Left hindlimb (tissue), 1 donor: ENCODE data around the gene ATP10B.

Experiments
- DNase-seq: peaks from one replicate; pipeline ENCODE4 v3.0.0-alpha.2; 2018

The ATP10B gene

DNA sequence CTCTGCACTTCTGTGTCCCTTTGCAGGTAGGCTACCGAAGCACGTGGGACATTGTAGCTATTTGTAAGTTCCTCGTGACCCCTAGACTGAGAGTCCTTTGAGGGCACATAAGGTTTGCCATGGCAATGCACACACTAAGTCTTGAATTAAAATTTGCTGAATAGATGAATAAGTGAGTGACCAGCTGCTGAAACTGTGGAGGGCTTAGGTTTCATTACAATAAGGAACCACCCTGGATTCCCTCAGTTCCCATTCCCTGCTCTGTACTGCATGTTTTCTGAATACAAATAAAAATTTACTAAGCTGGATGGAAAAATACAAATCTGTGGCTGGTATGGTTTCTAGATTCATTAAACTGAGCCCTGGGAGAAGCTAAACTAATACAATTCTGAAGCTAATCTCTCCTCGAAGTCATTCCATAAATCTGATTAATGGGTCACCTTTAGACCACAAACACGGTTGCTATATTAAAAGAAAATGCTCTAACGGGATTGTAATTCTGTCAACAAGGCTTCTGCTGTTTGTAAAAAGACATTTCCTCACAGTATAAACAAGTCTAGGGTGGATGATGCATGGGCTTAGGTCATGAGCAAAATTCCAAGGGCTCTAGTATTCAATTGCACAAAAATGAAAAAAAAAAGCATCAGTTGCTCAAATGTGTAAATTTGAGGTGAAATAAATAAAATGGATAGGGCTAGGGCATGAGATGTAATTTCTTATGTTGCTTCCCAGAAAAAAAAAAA, 172.3 kb downstream of the ATP10B start:
- DNase-seq: no peak

- DNase-seq: no peak
Measured at GRCh38 chr5:160675988-160676387, 176.0 kb downstream of the ATP10B start.

- DNase-seq: no peak
Measured at GRCh38 chr5:160674901-160675300, 177.1 kb downstream of the ATP10B start.

- no peak for DNase-seq
Measured at GRCh38 chr5:160672521-160672920, 179.5 kb downstream of the ATP10B start.

DNA sequence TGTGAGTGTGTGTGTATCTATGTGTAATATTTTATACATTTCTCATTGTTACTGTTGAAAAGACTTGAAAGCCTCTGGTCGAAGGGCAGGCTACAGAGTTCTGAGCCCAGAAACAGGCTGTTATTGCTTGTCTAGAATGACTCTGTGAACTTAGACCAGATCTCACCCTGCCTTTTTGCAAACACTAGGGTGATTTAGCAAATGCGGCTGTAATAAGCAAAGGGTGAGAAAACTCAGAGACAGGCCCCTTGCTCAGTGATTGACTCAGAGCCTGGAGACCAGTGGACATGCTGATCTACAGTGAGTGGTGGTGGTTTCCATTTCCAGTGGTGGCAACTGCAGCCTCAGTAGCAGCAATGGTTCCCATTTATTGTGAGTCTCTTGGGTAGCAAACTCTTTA, 183.7 kb downstream of the ATP10B start:
- no peak for DNase-seq

DNA sequence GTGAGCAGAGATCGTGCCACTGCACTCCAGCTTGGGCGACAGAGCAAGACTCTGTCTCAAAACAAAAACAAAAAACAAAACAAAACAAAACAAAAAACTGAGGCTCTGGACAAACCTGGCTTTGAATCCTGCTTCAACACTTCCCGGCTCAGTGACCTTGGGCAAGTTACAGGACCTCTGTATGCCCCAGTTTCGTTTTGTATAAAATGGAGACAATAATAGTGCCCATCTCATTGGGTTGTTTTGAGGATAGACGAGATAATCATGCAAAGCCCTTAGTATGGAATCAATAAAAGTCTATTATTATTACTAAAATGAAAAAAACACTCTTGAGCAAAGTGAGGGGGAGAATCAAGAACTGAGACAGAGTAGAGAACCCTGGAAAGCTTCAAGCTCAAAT, 184.9 kb downstream of the ATP10B start:
- DNase-seq: no peak

DNA sequence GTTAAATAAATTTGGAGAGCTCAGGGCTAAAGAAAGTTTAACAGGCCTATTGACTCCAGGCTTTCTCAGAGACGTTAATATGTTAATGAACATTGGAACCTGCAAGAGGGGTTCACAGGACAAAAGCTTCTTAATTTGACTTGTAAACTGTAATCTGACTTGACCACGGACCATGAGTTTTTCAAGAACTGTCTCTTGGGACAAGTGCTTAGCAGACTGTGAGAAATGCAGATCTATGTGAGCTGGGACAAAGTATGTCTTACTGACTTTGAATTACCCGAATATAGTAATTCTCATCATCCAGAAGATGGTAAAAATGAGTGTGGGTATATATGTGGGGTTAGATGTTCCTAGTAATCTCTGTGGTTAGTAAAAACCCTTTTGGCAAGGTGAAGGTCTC, 186.6 kb downstream of the ATP10B start:
- DNase-seq: no peak

DNA sequence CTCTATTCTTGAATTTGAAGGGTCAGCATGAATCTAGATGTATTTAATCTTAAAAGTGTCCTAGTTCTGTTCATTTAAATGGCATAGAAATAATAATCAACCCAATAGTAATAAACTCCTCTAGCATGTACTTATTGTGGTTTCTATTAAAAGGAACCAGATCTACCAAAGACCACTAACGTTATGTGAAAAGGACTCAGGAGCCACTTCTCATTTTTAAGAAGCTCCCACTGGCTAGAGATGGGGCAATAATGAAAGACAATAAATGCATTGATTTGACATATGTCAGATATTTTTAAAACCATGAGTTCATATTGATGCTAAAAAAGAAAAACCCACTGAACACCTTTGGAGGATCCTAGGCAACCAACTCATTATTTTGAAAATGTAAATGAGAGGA, 191.9 kb downstream of the ATP10B start:
- DNase-seq: no peak

DNA sequence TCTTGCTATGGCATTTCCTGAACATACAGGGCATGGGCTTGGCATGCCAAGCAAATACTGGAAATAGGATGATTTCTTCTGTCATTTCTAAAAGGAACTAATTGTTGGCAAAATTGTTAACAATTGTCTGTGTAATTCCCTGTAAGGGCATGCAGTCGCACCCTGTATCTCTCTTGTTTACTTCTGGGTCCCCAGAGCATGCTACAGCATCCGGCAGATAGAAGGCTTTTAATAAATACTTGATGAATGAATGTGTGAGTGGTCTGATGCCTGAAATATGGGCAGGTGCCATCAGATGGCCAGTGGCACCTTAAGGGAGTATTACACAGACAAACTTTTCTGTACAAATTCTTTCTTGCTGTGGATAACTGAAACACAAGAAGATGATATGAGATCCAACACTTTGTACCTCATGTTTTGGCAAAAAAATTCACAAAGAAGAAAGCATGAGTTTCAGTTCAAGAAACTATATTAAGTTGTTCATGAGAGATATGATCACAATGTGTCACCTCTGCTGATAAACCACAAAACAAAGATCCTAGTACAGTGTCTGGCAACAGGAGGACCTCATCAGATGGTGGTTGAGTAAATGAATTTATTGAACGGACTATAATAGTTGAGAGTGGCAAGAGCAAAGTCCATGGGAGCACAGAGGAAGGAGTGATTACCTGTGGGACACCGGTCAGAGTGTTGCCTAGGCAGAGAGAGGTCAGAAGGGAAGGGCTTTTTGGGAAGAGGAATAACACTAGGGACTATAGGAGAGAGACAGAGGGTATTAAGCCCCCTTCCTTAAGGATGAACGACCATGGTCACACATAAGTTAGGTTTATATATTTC, 194.2 kb downstream of the ATP10B start:
- no peak for DNase-seq

DNA sequence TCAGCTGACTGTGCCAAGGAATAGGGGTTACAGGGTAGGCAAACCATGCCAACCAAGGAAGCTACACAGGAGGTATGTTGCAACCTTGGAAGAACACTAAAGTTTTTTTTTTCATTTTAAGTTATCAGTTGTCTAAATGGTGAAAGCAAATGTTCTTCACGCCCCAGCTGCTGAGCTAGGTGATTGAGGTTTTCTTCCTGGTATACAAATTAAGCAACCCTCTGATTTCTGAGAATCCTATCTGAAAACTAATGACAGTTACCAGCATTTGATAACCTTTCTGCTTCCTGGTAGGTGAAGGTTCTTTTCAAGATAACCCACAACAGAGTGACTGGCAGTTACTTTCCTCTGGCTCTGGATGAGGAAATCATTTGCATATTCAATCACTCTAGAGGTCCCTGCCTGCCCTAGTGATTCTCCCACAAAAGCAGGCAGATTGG, 194.9 kb downstream of the ATP10B start:
- DNase-seq: no peak

DNA sequence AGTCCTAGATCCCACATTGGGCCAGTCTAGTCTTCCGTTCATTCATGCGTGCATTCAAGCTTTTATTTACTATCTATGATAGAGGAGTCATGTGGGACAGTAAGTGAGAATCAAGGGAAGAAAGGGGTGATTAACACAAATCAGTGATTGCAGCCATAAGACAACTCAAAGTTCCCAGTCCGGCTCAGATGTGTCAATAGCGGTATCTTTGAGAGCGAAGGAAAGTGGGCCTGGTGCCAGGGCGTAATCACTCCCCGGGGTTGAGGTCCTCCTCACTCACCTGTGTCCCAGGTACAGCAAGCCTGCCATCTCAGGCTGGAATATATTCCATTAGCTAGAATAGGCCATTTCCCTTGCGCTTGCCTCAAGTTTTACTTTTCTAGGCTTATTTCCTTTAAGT, 196.3 kb downstream of the ATP10B start:
- no peak for DNase-seq

DNA sequence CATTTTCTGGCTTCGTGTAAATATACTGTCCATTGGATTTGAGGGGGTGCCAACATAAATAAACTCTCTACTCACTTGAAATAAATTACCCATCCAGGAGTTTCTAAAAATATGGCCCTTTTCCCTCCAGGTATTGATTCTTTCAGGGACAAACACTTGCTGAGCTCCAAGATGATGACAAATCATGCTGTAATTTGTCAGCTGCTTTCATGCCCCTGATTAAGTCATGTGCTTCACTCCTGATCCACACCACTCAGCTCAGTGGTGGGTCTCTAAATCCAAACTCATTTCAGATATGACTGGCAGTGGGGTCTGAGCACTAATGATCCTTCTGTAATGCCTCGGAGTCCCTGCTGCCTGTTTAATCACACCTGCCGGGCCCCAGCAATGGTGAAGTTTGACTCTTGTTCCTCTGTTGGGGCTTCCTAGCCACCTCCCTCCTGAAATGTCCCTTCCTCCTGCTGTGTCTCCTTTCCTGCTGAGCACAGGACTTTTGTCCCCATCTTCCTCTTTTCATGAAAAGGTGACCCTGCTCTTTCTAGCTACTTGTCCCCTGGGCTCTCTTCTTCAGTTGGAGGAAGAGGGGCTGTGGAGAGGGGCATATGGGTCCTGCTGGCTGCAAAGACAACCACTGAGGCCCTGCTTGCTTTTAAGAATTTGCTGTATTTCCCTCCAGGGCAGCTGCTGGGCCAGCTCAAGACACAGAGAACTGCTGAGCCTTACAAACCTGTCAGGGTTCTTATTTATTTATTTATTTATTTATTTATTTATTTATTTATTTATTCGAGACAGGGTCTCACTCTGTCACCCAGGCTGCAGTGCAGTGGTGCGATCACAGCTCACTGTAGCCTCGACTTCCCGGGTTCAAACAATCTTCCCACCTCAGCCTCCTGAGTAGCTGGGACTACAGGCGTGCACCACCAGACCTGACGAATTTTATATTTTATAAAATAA, 200.0 kb downstream of the ATP10B start:
- no peak for DNase-seq

- no peak for DNase-seq
Measured at GRCh38 chr5:160649304-160649703, 202.7 kb downstream of the ATP10B start.

- no peak for DNase-seq
Measured at GRCh38 chr5:160646033-160646432, 206.0 kb downstream of the ATP10B start.

DNA sequence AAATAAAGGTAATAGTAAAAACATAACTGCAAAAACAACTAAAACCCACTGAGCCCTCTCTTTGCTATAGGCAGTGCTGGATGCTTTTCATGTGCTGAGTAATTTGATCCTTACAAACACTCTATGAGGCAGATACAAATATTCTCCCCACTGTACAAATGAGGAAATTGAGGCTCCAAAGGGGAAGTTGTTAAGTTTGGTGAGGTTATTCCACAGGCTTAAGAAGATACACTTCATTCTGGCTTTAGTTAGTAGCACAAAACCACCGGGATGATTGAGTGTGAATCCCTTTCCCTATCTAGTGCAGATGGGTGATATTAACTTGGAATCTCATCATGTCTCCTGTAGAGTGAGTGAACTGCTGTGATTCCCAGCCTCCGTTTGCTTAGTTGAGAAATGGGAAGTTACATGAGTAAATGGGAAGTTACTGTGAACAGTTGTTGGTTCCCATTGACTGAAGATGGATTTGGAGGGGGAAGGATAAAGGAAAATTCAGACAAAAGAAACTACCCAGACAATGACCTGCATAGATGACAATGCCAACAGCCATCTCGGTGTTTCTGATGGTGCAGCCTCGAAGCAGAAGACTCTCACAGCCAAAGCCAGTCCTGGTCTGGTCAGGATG, 208.3 kb downstream of the ATP10B start:
- no peak for DNase-seq

DNA sequence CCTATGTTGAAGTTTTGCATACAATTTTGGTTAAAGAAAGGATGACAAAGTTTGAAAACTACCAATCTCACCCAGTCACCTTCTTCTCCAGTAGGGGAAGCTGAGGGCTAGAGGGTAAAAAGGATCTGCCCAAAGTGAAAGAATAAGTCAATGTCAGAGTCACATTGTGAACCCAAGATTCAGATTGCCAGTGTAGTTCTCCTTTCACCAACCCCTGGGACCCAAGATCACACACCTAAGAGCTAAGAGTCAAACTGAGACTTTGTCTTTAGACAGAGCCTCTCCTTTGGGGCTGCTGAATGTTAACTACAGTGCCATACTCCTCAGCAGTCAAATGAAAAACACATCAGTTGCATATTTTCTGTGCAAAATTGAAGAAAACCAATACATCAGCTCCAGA, 210.6 kb downstream of the ATP10B start:
- no peak for DNase-seq

DNA sequence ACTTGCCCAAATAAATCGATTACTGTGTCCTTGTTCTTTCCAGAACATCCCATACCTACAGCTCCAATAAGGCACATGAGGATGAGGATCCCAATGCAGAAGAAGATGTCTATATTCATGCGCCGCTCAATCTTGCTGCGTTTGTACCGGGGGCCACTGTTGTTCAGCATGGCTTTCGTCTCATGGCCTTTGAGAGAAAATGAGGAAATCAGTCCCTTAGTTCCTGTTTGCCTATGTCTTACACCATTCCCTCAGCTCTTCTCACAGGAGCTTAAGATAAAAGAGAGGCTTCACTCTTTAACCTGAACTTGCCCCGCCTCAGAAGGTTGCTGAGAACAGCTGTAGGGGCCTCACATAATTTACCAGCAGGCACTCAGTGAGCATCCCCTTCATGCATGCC, 211.6 kb downstream of the ATP10B start:
- DNase-seq: no peak

GRCh38 chr5:160638161-160638742, 213.8 kb downstream of the ATP10B start:
- DNase-seq: no peak

GRCh38 chr5:160637357-160638090, 214.5 kb downstream of the ATP10B start:
- DNase-seq: no peak

DNA sequence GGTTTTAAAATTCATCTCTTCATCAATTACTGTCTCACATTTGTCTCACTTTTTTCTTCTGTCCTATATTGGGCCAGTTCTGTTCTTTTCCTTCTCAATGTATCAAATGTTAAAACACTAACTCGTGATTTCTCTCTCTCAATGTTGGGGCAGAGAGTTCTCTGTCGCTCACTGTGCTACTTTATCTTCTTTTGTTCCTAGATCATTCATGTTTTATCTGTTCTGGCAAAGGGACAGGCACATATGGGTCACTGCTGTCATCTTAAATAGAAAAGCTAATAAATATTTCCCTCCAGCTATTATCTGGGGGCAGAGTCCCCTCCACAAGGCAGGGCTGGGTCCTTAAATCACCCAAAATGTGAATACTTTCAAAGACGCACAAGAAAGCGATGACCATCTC, 216.3 kb downstream of the ATP10B start:
- no peak for DNase-seq

- no peak for DNase-seq
Measured at GRCh38 chr5:160635046-160635445, 217.0 kb downstream of the ATP10B start.

DNA sequence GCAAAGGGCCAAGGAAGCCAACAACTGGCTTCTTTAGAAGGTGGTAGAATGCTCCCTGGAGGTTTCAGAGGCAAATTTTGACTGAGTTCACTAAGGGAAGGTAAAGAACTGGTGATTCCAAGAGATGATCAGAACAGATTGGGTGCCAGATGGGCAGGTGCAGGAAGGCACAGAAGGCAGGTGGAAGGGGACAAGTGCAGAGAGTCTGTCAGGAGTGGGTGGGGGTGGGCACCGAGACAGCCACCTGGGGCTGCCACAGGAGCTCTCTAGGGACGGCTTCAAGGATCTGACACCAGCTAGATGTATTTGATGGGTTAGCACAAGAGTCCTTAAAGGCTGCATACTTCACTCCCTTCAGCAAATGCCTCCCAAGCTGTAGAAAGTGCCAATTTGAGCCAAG, 223.0 kb downstream of the ATP10B start:
- no peak for DNase-seq
